NT2/D1 (cell line): ENCODE data around the gene AKR1E2.

Experiments
- DNase-seq: peaks from one replicate; pipeline ENCODE4 v3.0.0-alpha.2; 2011; ENCODE audit warnings: low read depth, low spot score
- H3K27me3 ChIP-seq: 2 replicates; pipeline ENCODE4 v1.6.0; 2011; ENCODE audit warnings: mild to moderate bottlenecking; ENCODE audit not compliant: insufficient read length, insufficient read depth
- H3K36me3 ChIP-seq: 2 replicates; pipeline ENCODE4 v1.6.1; 2011; ENCODE audit warnings: mild to moderate bottlenecking, low read length, mixed read lengths; ENCODE audit not compliant: insufficient read depth, insufficient read length
- H3K4me1 ChIP-seq: 2 replicates; pipeline ENCODE4 v1.5.1; 2011; ENCODE audit not compliant: insufficient read depth, insufficient read length
- H3K4me3 ChIP-seq: 2 replicates; pipeline ENCODE4 v1.5.1; 2011; ENCODE audit warnings: low read depth; ENCODE audit not compliant: insufficient read length
- H3K9ac ChIP-seq: 2 replicates; pipeline ENCODE4 v1.6.0; 2011; ENCODE audit warnings: low read depth; ENCODE audit not compliant: insufficient read length
- H3K9me3 ChIP-seq: 2 replicates; pipeline ENCODE4 v1.5.1; 2011; ENCODE audit warnings: mild to moderate bottlenecking, low read length; ENCODE audit not compliant: insufficient read depth
- SUZ12 ChIP-seq: IDR thresholded peaks from 2 replicates; pipeline ENCODE4 v1.6.1; 2011; ENCODE audit not compliant: insufficient read length, insufficient read depth; ENCODE audit errors: extremely low read depth
- YY1 ChIP-seq: IDR thresholded peaks from 2 replicates; pipeline ENCODE4 v1.6.1; 2011; ENCODE audit not compliant: insufficient read length, insufficient read depth
- ZNF274 ChIP-seq: IDR thresholded peaks from 2 replicates; pipeline ENCODE4 v1.6.1; 2011; ENCODE audit warnings: mild to moderate bottlenecking, low read depth, low read length

AKR1E2 gene

GRCh38 chr10:4851846-4852245 is 25.8 kb downstream of the AKR1E2 start:
- Histone ChIP-seq H3K9ac (no peak overlapping the region), H3K4me3 (no peak overlapping the region), H3K27me3 (no peaks in the 10 kb centered on the region), H3K9me3 (no peaks in the 10 kb centered on the region), H3K36me3 (peaks cover 26% of the 10 kb centered on the region), H3K4me1 (no peaks in the 10 kb centered on the region)
- TF ChIP-seq SUZ12, result no peak
- TF ChIP-seq YY1, result no peak
- DNase-seq, result no peak

GRCh38 chr10:4865945-4866661 is 40.1 kb downstream of the AKR1E2 start:
- TF ChIP-seq SUZ12 (no peak), YY1 (no peak), ZNF274 (no peak)
- DNase-seq, result no peak
- Histone ChIP-seq H3K27me3 (no peaks in the 10 kb centered on the region), H3K36me3 (no peaks in the 10 kb centered on the region), H3K9ac (no peak overlapping the region), H3K9me3 (no peaks in the 10 kb centered on the region), H3K4me3 (no peak overlapping the region), H3K4me1 (no peaks in the 10 kb centered on the region)

- Histone ChIP-seq H3K27me3 (no peaks in the 10 kb centered on the region), H3K4me3 (no peak overlapping the region), H3K9ac (no peak overlapping the region), H3K36me3 (no peaks in the 10 kb centered on the region), H3K9me3 (no peaks in the 10 kb centered on the region), H3K4me1 (no peaks in the 10 kb centered on the region)
- TF ChIP-seq ZNF274 (no peak), SUZ12 (no peak), YY1 (no peak)
- no peak for DNase-seq
Measured at GRCh38 chr10:4867109-4867519, 41.1 kb downstream of the AKR1E2 start.

GRCh38 chr10:4867520-4868356 is 41.7 kb downstream of the AKR1E2 start:
- no peaks in the 10 kb centered on the region for H3K4me1 ChIP-seq
- no peak for TF ChIP-seq ZNF274
- no peak for TF ChIP-seq SUZ12
- no peak for TF ChIP-seq YY1
- H3K9ac ChIP-seq, result no peak overlapping the region
- H3K36me3 ChIP-seq, result no peaks in the 10 kb centered on the region
- H3K27me3 ChIP-seq, result no peaks in the 10 kb centered on the region
- no peak for DNase-seq
- H3K9me3 ChIP-seq, result no peaks in the 10 kb centered on the region
- no peak overlapping the region for H3K4me3 ChIP-seq

GRCh38 chr10:4868357-4868657 is 42.3 kb downstream of the AKR1E2 start:
- DNase-seq, result no peak
- Histone ChIP-seq H3K27me3 (no peaks in the 10 kb centered on the region), H3K36me3 (no peaks in the 10 kb centered on the region), H3K9me3 (no peaks in the 10 kb centered on the region), H3K9ac (no peak overlapping the region), H3K4me1 (no peaks in the 10 kb centered on the region), H3K4me3 (no peak overlapping the region)
- no peak for TF ChIP-seq ZNF274
- TF ChIP-seq SUZ12, result no peak
- TF ChIP-seq YY1, result no peak

GRCh38 chr10:4882704-4883078 is 56.7 kb downstream of the AKR1E2 start:
- Histone ChIP-seq H3K9me3 (no peaks in the 10 kb centered on the region), H3K9ac (no peak overlapping the region), H3K4me3 (no peak overlapping the region), H3K36me3 (no peaks in the 10 kb centered on the region), H3K27me3 (no peaks in the 10 kb centered on the region), H3K4me1 (no peaks in the 10 kb centered on the region)
- no peak for DNase-seq
- TF ChIP-seq ZNF274 (no peak), YY1 (no peak)

GRCh38 chr10:4883079-4883739 is 57.2 kb downstream of the AKR1E2 start:
- H3K9ac ChIP-seq, result no peak overlapping the region
- no peak overlapping the region for H3K4me3 ChIP-seq
- no peaks in the 10 kb centered on the region for H3K9me3 ChIP-seq
- H3K4me1 ChIP-seq, result no peaks in the 10 kb centered on the region
- H3K36me3 ChIP-seq, result no peaks in the 10 kb centered on the region
- no peak for TF ChIP-seq YY1
- TF ChIP-seq ZNF274, result no peak
- TF ChIP-seq SUZ12, result no peak
- H3K27me3 ChIP-seq, result no peaks in the 10 kb centered on the region
- DNase-seq, result no peak
